ENCODE results near the gene PCBP3. TPM values are rescaled to one million over a fixed set of nuclear protein-coding genes. Genes with fewer than 3 reads are reported as not detected.
"Not testable (repeated sequence)": the region's sequence is repeated elsewhere in the genome, so short reads cannot be mapped to it uniquely, and the experiment has no call there.

PCBP3 gene
- total RNA-seq, 2 experiments from 2014 or later = 3.4 to 3.8 TPM

- peaks cover 0 to 4% of the 10 kb centered on the region in 2 experiments for H3K9me3 ChIP-seq (ENCODE audit: control insufficient read depth in 1 of 2, insufficient read depth in 1 of 2, low read length in 2 of 2)
- no peak for DNase-seq
- Mint-ChIP-seq H3K27ac (no peak overlapping the region), H3K27me3 (no peaks in the 10 kb centered on the region), H3K4me3 (no peak overlapping the region), H3K9me3 (peaks cover 3% of the 10 kb centered on the region), H3K4me1 (ENCODE audit: low read depth) (no peaks in the 10 kb centered on the region), H3K36me3 (ENCODE audit: low read depth) (no peaks in the 10 kb centered on the region)
- ChIA-PET POLR2A (no interaction called here), CTCF (no interaction called here)
- H3K4me3 ChIP-seq (ENCODE audit: low read length) = no peak overlapping the region
- ATAC-seq (ENCODE audit: poor library complexity) = no peak
- H3K27ac ChIP-seq (ENCODE audit: low read depth in 1 of 2, low read length in 2 of 2) = no peak overlapping the region
- no peaks in the 10 kb centered on the region for H3K4me1 ChIP-seq (ENCODE audit: insufficient read depth, low read length)
- no peaks in the 10 kb centered on the region for H3K36me3 ChIP-seq (ENCODE audit: insufficient read depth, low read length)
- H3K27me3 ChIP-seq (ENCODE audit: control insufficient read depth in 1 of 2, insufficient read depth in 2 of 2, low read length in 2 of 2) = no peaks in the 10 kb centered on the region
- TF ChIP-seq CTCF (IDR thresholded peaks at IDR 0.05) = no peak
- intact Hi-C loops (cut with DNase I, micrococcal nuclease) = no loop called here
Observed at GRCh38 chr21:45655124-45655523, 11.6 kb downstream of the PCBP3 start.

- not testable (repeated sequence) for H3K36me3 Mint-ChIP-seq (ENCODE audit: low read depth); H3K9me3 Mint-ChIP-seq; H3K4me1 Mint-ChIP-seq (ENCODE audit: low read depth)
Observed at GRCh38 chr21:45656114-45656513, 12.6 kb downstream of the PCBP3 start.

GRCh38 chr21:45661913-45662622 lies 18.5 kb downstream of the PCBP3 start:
- H3K27me3 Mint-ChIP-seq; H3K4me3 ChIP-seq (ENCODE audit: low read length); H3K4me1 Mint-ChIP-seq (ENCODE audit: low read depth); ATAC-seq (ENCODE audit: poor library complexity); H3K4me1 ChIP-seq (ENCODE audit: insufficient read depth, low read length); H3K4me3 Mint-ChIP-seq; intact Hi-C loops (cut with DNase I, micrococcal nuclease); CTCF ChIA-PET; H3K27ac Mint-ChIP-seq; DNase-seq; H3K27ac ChIP-seq (ENCODE audit: low read depth in 1 of 2, low read length in 2 of 2); H3K27me3 ChIP-seq (ENCODE audit: control insufficient read depth in 1 of 2, insufficient read depth in 2 of 2, low read length in 2 of 2); H3K36me3 ChIP-seq (ENCODE audit: insufficient read depth, low read length): not testable (repeated sequence)
- POLR2A ChIA-PET = interaction anchor here (0.6 kb wide), 1 partner anchor 14 kb away, joined by 3 read pairs; no protein-coding TSS in a partner anchor
- Mint-ChIP-seq H3K36me3 (ENCODE audit: low read depth) (peaks cover 18% of the 10 kb centered on the region), H3K9me3 (peaks cover 15% of the 10 kb centered on the region)
- H3K9me3 ChIP-seq (ENCODE audit: control insufficient read depth in 1 of 2, insufficient read depth in 1 of 2, low read length in 2 of 2) = peaks cover 0 to 12% of the 10 kb centered on the region in 2 experiments

More at GRCh38 chr21:45656114-45656513, 12.6 kb downstream of the PCBP3 start:
- CTCF ChIA-PET; intact Hi-C loops (cut with DNase I, micrococcal nuclease); ATAC-seq (ENCODE audit: poor library complexity); POLR2A ChIA-PET; H3K4me1 ChIP-seq (ENCODE audit: insufficient read depth, low read length); H3K27me3 ChIP-seq (ENCODE audit: control insufficient read depth in 1 of 2, insufficient read depth in 2 of 2, low read length in 2 of 2); H3K27me3 Mint-ChIP-seq; H3K4me3 ChIP-seq (ENCODE audit: low read length); H3K27ac ChIP-seq (ENCODE audit: low read depth in 1 of 2, low read length in 2 of 2); H3K9me3 ChIP-seq (ENCODE audit: control insufficient read depth in 1 of 2, insufficient read depth in 1 of 2, low read length in 2 of 2); H3K27ac Mint-ChIP-seq; H3K4me3 Mint-ChIP-seq; H3K36me3 ChIP-seq (ENCODE audit: insufficient read depth, low read length); DNase-seq: not testable (repeated sequence)

GRCh38 chr21:45662623-45663245 lies 19.2 kb downstream of the PCBP3 start:
- POLR2A ChIA-PET; H3K27me3 ChIP-seq (ENCODE audit: control insufficient read depth in 1 of 2, insufficient read depth in 2 of 2, low read length in 2 of 2); H3K4me1 Mint-ChIP-seq (ENCODE audit: low read depth); H3K36me3 ChIP-seq (ENCODE audit: insufficient read depth, low read length); H3K27me3 Mint-ChIP-seq; H3K4me3 Mint-ChIP-seq; intact Hi-C loops (cut with DNase I, micrococcal nuclease); DNase-seq; H3K4me3 ChIP-seq (ENCODE audit: low read length); H3K4me1 ChIP-seq (ENCODE audit: insufficient read depth, low read length); H3K27ac Mint-ChIP-seq; H3K27ac ChIP-seq (ENCODE audit: low read depth in 1 of 2, low read length in 2 of 2); ATAC-seq (ENCODE audit: poor library complexity): not testable (repeated sequence)
- Mint-ChIP-seq H3K9me3 (peaks cover 14% of the 10 kb centered on the region), H3K36me3 (ENCODE audit: low read depth) (peaks cover 20% of the 10 kb centered on the region)
- CTCF ChIA-PET = interaction anchor here (0.6 kb wide), 1 partner anchor 311 kb away, joined by 3 read pairs; no protein-coding TSS in a partner anchor
- H3K9me3 ChIP-seq (ENCODE audit: control insufficient read depth in 1 of 2, insufficient read depth in 1 of 2, low read length in 2 of 2) = peaks cover 0 to 16% of the 10 kb centered on the region in 2 experiments

Data from CD4-positive, alpha-beta T cell (primary cell).